GM20431 (cell line): Measurements from ENCODE around the gene TPSB2.
"Not testable (repeated sequence)": the region's sequence is repeated elsewhere in the genome, so short reads cannot be mapped to it uniquely, and the experiment has no call there.

ENCODE experiments used
- in situ Hi-C: fragments of 300-500 bp; cut with MseI, MboI; formaldehyde crosslinking; loops from one replicate; pipeline ENCODE4 v1.15.0; 2020; ENCODE audit warnings: low sequenced_read_pairs; ENCODE audit not compliant: unreplicated experiment

Gene TPSB2

GRCh38 chr16:1230084-1230470 is at the start of gene TPSB2:
TSS of gene TPSB2 (minus strand) at chr16:1230184. CDS start at chr16:1229951, 233 bp downstream.
- in situ Hi-C loops = not testable (repeated sequence)

DNA sequence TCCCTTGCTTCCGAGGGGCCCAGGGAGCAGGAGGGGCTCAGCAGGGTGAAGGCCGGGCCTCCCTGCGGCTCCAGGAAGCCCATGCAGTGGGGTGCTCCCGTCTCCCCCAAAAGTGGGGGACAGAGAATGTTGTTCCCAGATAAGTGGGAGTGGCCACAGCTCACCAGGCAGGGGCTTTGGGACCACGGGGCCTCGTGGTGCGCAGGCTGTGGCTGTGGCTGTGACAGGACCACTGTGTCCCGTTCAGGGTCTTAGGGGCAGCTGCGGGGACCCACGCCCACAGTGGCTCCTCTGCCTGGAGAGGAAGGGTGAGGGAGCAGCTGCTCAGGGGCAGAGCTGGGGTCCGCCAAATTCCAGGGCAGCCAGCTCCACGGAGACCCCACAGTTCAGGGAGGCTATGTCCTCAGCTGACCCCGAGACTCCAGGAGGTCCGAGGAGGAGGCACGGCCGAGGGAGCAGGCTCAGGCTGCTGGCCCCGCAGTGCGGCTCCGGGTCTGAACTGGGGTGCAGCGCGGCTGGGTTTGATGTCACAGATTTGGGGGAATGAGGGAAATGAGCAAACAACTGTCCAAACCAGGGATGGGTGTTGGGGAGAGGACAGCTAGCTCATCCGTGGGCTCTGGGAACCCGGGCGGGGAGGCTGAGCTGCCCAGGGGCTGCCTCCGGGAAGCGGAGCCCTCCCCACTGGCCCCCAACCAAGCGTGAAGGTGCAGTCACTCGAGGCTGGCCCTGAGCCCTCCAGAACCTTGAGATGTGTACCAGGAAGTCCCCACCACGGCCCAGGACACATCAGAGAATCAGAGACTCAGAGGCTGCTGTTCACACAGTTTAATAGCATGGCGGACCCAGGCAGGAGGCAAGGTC is 49.3 kb upstream of the TPSB2 start:
- in situ Hi-C loops = no loop called here

DNA sequence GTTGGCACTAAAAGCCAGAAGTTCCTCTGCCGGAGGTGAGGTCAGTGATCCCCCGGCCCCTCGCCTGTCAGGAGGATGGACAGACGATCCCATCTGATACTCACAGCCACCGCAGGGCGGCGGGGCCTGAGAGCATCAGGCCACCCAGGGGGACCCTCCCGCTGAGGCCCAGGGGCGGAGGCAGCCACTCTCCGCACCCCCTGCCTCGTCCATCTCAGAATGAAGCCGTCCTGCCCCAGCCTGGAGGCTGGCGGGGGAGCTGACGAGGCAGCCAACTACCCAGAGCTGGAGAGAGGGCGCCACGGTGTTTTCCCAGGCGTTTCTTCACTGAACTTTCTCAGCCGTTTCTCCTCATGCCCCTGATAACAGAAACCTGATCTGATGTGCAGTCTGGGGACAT is 48.5 kb upstream of the TPSB2 start:
- in situ Hi-C loops = no loop called here

DNA sequence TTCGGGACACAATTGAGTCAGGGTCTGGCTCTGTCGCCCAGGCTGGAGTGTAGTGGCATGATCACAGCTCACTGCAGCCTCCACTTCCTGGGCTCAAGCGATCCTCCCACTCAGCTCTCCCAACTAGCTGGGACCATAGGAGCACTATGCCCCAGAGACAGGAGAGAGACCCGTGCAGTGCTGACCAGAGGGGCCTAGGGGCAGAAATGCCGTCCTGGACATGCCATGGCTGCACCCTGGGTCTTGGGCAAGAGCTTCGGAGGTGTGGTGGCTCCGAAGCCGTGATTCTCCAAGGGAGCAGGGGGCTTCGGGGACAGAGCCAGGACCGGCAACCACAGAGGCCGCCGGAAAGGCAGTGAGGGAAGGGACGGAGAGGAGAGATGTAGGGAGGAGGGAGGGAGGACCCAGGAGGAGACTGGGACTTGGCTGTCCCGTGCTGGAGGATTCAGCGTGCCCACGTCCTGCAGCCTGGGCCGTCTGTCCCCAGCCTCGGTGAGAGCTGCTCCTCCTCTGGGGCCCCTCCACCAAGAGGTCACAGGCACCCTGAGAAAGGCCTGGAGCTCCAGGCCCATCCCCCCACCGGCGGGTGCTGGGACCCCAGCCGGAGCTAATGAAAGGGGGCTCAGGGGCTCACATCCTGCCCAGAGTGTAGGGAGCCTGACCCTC is 47.8 kb upstream of the TPSB2 start:
- in situ Hi-C loops = no loop called here

DNA sequence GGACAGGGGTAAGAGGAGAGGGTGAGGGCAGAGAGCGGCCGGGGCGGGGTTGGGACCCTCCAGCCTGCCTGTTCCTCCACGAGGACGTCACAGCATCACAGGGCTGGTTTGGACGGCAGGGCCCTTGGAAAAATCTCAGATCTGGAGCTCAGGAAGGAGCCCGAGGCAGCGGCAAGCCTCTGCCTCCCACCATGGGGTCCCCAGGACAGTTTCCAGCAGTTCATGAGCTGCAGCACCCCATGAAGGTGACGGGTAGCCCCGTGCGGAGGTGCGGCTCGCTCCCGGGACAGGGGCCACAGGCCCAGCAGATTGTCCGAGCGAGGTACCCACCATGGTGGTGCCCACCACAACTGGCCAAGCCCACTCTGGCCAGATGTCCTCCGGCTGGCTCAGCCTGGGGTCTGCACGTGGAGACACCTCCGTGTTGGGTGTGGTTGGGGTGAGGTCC is 47.2 kb upstream of the TPSB2 start:
- in situ Hi-C loops = no loop called here

GRCh38 chr16:1276580-1276878 is 46.5 kb upstream of the TPSB2 start:
- in situ Hi-C loops = no loop called here

- in situ Hi-C loops = no loop called here
These were observed 46.0 kb upstream of the TPSB2 start for GRCh38 chr16:1275791-1276579.

DNA sequence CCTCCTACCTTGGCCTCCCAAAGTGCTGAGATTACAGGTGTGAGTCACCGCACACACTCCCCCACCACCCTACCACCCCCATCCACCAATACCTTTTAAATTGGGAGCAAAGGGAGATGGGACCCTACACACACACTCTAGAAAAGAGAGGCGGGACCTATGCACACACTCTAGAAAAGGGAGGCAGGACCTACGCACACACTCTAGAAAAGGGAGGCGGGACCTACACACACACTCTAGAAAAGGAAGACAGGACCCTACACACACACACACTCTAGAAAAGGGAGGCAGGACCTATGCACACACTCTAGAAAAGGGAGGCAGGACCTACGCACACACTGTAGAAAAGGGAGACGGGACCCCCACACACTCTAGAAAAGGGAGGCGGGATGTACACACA is 44.8 kb upstream of the TPSB2 start:
- in situ Hi-C loops = no loop called here

DNA sequence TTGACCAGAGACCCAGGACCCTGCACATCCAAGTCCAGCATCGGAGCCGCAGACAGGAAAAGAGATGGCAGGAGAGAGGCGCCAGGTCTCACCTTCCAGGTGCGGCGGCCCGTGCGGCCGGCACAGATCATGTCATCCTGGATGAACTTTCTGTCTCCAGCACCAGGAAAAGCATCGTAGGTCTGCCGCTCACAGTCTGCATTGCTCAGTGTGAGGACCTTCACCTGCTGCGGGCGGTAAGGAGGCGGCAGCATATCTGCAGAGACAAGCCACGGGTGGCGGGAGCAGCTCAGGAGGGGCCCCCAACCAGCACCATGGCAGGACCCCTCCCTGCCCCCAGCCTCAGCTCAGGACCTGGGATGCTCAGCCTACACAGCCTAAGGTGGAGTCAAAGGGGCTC is 43.8 kb upstream of the TPSB2 start:
- in situ Hi-C loops = no loop called here

DNA sequence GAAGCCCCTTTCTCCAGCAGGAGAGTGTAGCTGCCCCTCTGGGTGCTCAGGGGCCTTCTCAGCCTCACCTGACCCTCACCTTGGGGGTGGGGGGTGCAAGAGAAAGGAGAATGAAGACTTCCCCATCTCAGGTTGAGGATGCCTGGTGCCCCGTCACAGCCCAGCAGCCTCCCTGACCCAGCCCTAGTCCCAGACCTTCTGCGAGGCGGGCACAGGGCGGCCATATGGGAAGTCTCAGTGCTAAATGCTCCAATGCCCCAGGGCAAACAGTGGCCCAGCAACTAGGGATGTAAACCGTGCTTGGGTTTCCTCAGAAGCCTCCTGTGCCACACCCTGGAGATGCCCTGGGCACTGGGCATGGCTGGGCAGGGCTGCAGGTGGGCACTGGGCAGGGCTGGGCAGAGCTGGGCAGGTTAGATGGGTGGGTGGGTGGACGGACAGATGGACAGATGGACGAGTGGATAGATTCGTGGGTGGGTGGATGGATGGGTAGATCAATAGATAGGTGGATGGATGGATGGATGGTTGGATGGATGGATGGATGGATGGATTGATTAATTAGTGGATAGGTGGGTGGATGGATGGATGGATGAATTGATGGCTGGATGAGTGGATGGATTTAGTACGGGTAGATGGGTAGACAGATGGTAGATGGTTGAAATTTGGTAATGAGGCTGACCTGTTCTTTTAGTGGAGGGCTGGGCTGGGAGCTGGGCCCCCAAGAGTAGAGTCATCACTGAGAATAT is 42.6 kb upstream of the TPSB2 start:
- in situ Hi-C loops = no loop called here

- in situ Hi-C loops = not testable (repeated sequence)
These were observed 41.9 kb upstream of the TPSB2 start for GRCh38 chr16:1271724-1272413.

GRCh38 chr16:1271380-1271723 is 41.4 kb upstream of the TPSB2 start:
- in situ Hi-C loops = no loop called here

- in situ Hi-C loops = not testable (repeated sequence)
These were observed 39.4 kb upstream of the TPSB2 start for GRCh38 chr16:1269418-1269817.

DNA sequence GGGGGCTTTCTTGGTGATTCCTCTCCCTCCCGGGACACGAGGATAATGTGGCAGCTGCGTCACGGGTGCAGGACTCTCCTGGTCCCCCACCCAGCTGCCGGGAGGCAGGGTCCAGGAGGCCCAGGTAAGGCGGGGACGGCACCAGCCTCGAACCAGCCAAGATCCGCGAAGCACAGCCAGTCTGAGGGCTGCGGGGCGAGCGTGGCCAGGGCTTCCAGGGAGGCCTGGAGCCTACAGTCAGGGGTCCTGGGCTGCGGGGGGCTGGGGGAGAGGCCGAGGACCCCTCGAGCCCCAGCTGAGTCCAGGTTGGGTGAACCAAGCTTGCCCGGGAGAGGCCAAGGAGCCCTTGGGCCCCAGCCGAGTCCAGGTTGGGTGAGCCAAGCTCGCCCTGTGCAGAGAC is 35.8 kb upstream of the TPSB2 start:
- in situ Hi-C loops = no loop called here

DNA sequence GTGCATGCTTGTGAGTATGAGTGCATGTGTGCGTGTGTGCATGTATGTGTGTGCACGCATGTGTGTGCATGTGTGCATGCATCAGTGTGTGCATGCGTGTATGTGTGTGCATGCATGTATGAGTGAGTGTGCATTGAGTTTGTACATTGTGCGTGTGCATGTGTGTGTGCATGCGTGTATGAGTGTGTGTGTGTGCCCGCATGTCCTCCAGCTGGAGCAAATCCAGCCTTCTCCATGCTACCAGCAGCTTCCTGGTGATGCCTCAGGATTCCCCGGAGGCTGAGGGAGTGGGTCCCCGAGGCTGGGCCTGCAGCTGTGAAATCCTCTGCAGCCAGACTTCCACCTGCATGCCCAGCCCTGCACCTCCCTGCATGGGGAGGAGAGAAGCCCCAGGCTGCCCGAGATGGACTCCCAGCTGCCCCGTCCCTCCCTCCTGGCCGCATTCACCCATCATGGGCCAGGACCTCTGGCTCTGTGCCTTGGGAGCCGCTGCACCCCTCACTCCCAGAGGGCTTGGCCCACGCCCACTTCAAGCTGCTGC is 35.2 kb upstream of the TPSB2 start:
- in situ Hi-C loops = no loop called here

DNA sequence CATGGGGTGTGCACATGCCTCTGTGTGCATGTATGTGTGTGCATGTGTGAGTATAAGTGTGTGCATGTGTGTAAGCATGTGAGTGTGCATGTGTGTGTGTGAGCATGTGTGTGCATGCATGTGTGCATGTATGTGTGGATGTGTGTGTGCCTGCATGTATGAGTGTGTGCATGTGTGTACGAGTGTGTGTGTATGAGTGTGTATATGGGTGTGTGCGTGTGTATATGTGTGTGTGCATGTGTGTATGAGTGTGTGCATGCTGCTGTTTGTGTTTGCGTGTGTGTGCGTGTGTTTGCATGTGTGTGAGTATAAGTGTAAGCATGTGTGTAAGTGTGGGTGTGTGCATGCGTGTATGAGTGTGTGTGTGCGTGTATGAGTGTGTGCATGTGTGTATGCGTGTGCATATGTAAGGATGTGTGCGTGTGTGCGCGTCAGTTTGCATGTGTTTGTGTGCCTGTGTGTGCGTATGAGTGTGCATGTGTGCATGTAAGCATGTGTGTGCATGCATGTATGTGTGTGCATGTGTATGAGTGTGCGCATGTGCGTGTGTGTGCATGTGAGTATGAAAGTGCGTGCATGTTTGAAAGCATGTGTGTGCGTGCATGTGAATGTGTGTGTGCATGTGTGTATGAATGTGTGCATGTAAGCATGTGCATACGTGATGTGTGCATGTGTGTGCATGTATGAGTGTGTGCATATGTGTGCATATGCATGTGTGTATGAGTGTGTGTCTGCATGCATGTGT is 34.5 kb upstream of the TPSB2 start:
- in situ Hi-C loops = no loop called here

GRCh38 chr16:1263591-1264344 is 33.8 kb upstream of the TPSB2 start:
- in situ Hi-C loops = no loop called here

- in situ Hi-C loops = no loop called here
These were observed 32.9 kb upstream of the TPSB2 start for GRCh38 chr16:1262846-1263221.
